ENCODE results near the gene PTPRE.

- TF ChIP-seq CTCF (IDR thresholded peaks at IDR 0.05) (no peak), POLR2A (IDR thresholded peaks at IDR 0.05) (no peak)
These were observed 29.2 kb upstream of the PTPRE start for GRCh38 chr10:127877699-127878098.

Measured in right lobe of liver (tissue), 4 donors.